IMR-90 (cell line): ENCODE data around the gene CBR1.

Experiments used
- CTCF ChIP-seq: conservative IDR thresholded peaks from 2 replicates; pipeline ENCODE4 v1.5.1; 2012; ENCODE audit warnings: mild to moderate bottlenecking, low read depth, low read length, improper control_type of control experiment
- MAZ ChIP-seq: IDR thresholded peaks from 2 replicates; pipeline ENCODE4 v1.6.1; 2012; ENCODE audit warnings: low read depth, mild to moderate bottlenecking, low read length, improper control_type of control experiment, moderate library complexity, borderline replicate concordance
- MXI1 ChIP-seq: IDR thresholded peaks from 2 replicates; pipeline ENCODE4 v1.6.1; 2012; ENCODE audit warnings: low read depth, mild to moderate bottlenecking, low read length, moderate library complexity, borderline replicate concordance
- POLR2A ChIP-seq: IDR thresholded peaks from 2 replicates; pipeline ENCODE4 v1.6.1; 2012; ENCODE audit warnings: mild to moderate bottlenecking, low read depth, low read length
- RAD21 ChIP-seq: IDR thresholded peaks from 2 replicates; pipeline ENCODE4 v1.6.1; 2012; ENCODE audit warnings: low read length, improper control_type of control experiment
- RCOR1 ChIP-seq: IDR thresholded peaks from 2 replicates; pipeline ENCODE4 v1.6.1; 2012; ENCODE audit warnings: mild to moderate bottlenecking, low read length, improper control_type of control experiment; ENCODE audit not compliant: insufficient replicate concordance
- SMC3 ChIP-seq: fragments of 150-350 bp; IDR thresholded peaks from 2 replicates; pipeline ENCODE4 v1.6.1; 2016; ENCODE audit warnings: low read depth, mild to moderate bottlenecking, antibody characterized with exemption, low read length, moderate library complexity
- USF2 ChIP-seq: fragments of 150-350 bp; IDR thresholded peaks from 2 replicates; pipeline ENCODE4 v1.6.1; 2017; ENCODE audit warnings: mild to moderate bottlenecking, antibody characterized with exemption, low read length, low read depth

- TF ChIP-seq CTCF, result no peak
- no peak for TF ChIP-seq MXI1
- no peak for TF ChIP-seq POLR2A
- TF ChIP-seq SMC3, result no peak
- no peak for TF ChIP-seq RCOR1
- TF ChIP-seq MAZ, result no peak
- no peak for TF ChIP-seq RAD21
- no peak for TF ChIP-seq USF2
These were observed 45.4 kb downstream of the CBR1 start for GRCh38 chr21:36115138-36115730.
